Neural cell (in vitro differentiated cells): ENCODE results near the gene HERC2. TPM values are rescaled to one million over a fixed set of nuclear protein-coding genes. Genes with fewer than 3 reads are reported as not detected.

ENCODE experiments used
- H2AFZ ChIP-seq: fragments of 200-600, 300-800 bp; sonication (generic), shearing (Covaris generic); 2 replicates; pipeline ENCODE4 v1.6.0; 2014; ENCODE audit warnings: low read depth, mild to moderate bottlenecking, antibody characterized with exemption, low read length, moderate library complexity
- H3F3A ChIP-seq: fragments of 200-600 bp; shearing (Covaris generic); 2 replicates; pipeline ENCODE4 v1.6.1; 2016; ENCODE audit warnings: mild to moderate bottlenecking, moderate library complexity, mixed read lengths, antibody characterized with exemption, low read length; ENCODE audit not compliant: insufficient read depth, poor library complexity, severe bottlenecking
- H3K27ac ChIP-seq: fragments of 200-600, 300-800 bp; sonication (generic), shearing (Covaris generic); 2 replicates; pipeline ENCODE4 v1.5.1; 2014; ENCODE audit warnings: mild to moderate bottlenecking, low read length, moderate library complexity
- H3K27me3 ChIP-seq: fragments of 300-800, 200-600 bp; sonication (generic), shearing (Covaris generic); 2 replicates; pipeline ENCODE4 v1.6.0; 2014; ENCODE audit warnings: mild to moderate bottlenecking, low read depth, low read length, moderate library complexity; ENCODE audit not compliant: insufficient read depth
- H3K36me3 ChIP-seq: fragments of 300-800, 200-600 bp; sonication (generic), shearing (Covaris generic); 2 replicates; pipeline ENCODE4 v1.5.1; 2014; ENCODE audit warnings: mild to moderate bottlenecking, antibody characterized with exemption, low read length, moderate library complexity; ENCODE audit not compliant: insufficient read depth
- H3K4me2 ChIP-seq: fragments of 300-800, 200-600 bp; sonication (generic), shearing (Covaris generic); 2 replicates; pipeline ENCODE4 v1.6.0; 2014; ENCODE audit warnings: mild to moderate bottlenecking, low read length
- H3K4me3 ChIP-seq: fragments of 300-800, 200-600 bp; sonication (generic), shearing (Covaris generic); 2 replicates; pipeline ENCODE4 v1.5.1; 2014; ENCODE audit warnings: mild to moderate bottlenecking, low read length, moderate library complexity
- H3K79me2 ChIP-seq: fragments of 200-600 bp; shearing (Covaris generic); replicated peaks from 2 replicates; pipeline ENCODE4 v1.6.0; 2014; ENCODE audit warnings: mild to moderate bottlenecking, low read length, moderate library complexity; ENCODE audit not compliant: insufficient read depth
- H3K9ac ChIP-seq: fragments of 300-800, 200-600 bp; sonication (generic), shearing (Covaris generic); 2 replicates; pipeline ENCODE4 v1.6.1; 2016; ENCODE audit warnings: mild to moderate bottlenecking, low read length, mixed read lengths
- H3K9me2 ChIP-seq: fragments of 200-600 bp; shearing (Covaris generic); 2 replicates; pipeline ENCODE4 v1.6.1; 2016; ENCODE audit warnings: mild to moderate bottlenecking, low read length, mixed read lengths; ENCODE audit not compliant: insufficient read depth
- H3K9me3 ChIP-seq: fragments of 200-600, 300-800 bp; sonication (generic), shearing (Covaris generic); 2 replicates; pipeline ENCODE4 v1.6.1; 2016; ENCODE audit warnings: mild to moderate bottlenecking, mixed run types, low read length, moderate library complexity, mixed read lengths
- H4K20me1 ChIP-seq: fragments of 200-600 bp; shearing (Covaris generic); 2 replicates; pipeline ENCODE4 v1.6.1; 2016; ENCODE audit warnings: mild to moderate bottlenecking, mixed run types; ENCODE audit not compliant: insufficient read depth
- EP300 ChIP-seq: fragments of 450-650 bp; conservative IDR thresholded peaks from 2 replicates; pipeline ENCODE4 v1.6.1; 2014; ENCODE audit warnings: antibody characterized with exemption, mild to moderate bottlenecking, moderate library complexity; ENCODE audit not compliant: poor library complexity, severe bottlenecking
- EZH2 ChIP-seq: fragments of 200-600, 300-800 bp; shearing (Covaris generic), sonication (generic); IDR thresholded peaks from 2 replicates; pipeline ENCODE4 v1.6.1; 2014; ENCODE audit warnings: antibody characterized with exemption, low read length, borderline replicate concordance, mild to moderate bottlenecking; ENCODE audit not compliant: insufficient read depth, poor library complexity, severe bottlenecking
- MXI1 ChIP-seq: fragments of 450-650 bp; conservative IDR thresholded peaks from 2 replicates; pipeline ENCODE4 v1.6.1; 2014; ENCODE audit warnings: antibody characterized with exemption, mild to moderate bottlenecking; ENCODE audit not compliant: poor library complexity, severe bottlenecking
- POLR2AphosphoS5 ChIP-seq: IDR thresholded peaks from 2 replicates; pipeline ENCODE4 v1.6.1; 2012
- RAD21 ChIP-seq: fragments of 450-650 bp; conservative IDR thresholded peaks from 2 replicates; pipeline ENCODE4 v1.6.1; 2014; ENCODE audit warnings: antibody characterized with exemption, mild to moderate bottlenecking, moderate library complexity
- SMC3 ChIP-seq: fragments of 450-650 bp; conservative IDR thresholded peaks from 2 replicates; pipeline ENCODE4 v1.6.1; 2014; ENCODE audit warnings: antibody characterized with exemption, mild to moderate bottlenecking, moderate library complexity; ENCODE audit not compliant: poor library complexity
- TAF1 ChIP-seq: IDR thresholded peaks from 2 replicates; pipeline ENCODE4 v1.6.1; 2012; ENCODE audit warnings: low read depth
- polyA plus RNA-seq: library from polyadenylated mRNA; depleted of rRNA; stranded (reverse); fragments of >200 nt; gene quantifications from 2 replicates; pipeline ENCODE4 v1.2.3, GENCODE V29; 2014
- TF ChIP-seq, protein P1 (sequence below): fragments of 450-650 bp; IDR thresholded peaks from 2 replicates; pipeline ENCODE4 v1.5.1; 2014; ENCODE audit warnings: antibody characterized with exemption, mild to moderate bottlenecking, moderate library complexity; ENCODE audit not compliant: poor library complexity, severe bottlenecking
- TF ChIP-seq, protein P2 (sequence below): IDR thresholded peaks from 2 replicates; pipeline ENCODE4 v1.6.1; 2012; ENCODE audit warnings: borderline replicate concordance

HERC2 gene
- polyA plus RNA-seq, 1 donor from 2014 or later: 47.3 TPM

DNA sequence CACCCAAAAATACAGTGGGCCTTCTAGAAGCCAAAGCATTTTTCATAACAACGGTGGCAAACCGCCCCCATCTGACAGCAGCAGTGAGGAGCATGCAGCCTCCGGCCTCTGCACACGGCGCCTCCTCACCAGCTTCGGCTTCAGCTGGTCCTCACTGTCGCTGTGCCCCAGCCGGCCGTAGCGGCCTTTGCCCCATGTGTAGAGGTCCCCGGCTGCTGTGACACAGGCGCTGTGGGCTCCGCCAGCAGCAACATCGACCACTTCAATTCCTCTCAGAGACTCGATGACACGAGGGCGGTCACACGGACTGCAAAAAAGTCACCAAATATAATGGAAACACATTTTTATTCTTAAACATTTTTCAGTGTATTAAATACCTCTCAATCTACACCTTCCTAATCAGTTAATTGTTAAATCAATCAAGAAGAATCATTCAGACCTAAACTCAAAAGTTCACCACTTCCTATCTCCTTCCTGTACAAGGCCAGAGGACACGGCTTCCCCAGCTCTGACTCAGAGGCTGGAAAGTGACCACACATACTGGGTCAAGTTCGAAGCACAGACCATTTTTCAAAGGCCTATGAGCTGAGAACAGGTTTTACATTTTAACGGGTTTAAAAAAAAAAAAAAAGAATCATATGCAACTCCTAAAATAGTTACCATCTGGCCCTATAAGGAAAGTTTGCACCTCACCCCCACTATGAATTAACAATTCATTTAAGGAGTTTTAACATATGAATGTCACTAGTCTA, 189.3 kb downstream of the HERC2 start:
- Histone ChIP-seq H3K27me3 (no peaks in the 10 kb centered on the region), H3K27ac (no peak overlapping the region), H3K4me3 (no peak overlapping the region), H2AFZ (no peak overlapping the region), H3F3A (no peaks in the 10 kb centered on the region), H3K9ac (no peak overlapping the region), H3K9me2 (no peaks in the 10 kb centered on the region), H3K36me3 (no peaks in the 10 kb centered on the region), H3K4me2 (no peak overlapping the region), H3K9me3 (no peaks in the 10 kb centered on the region), H4K20me1 (no peaks in the 10 kb centered on the region), H3K79me2 (no peaks in the 10 kb centered on the region)
- TF ChIP-seq SMC3 (no peak), POLR2AphosphoS5 (no peak), EZH2 (no peak), MXI1 (no peak), RAD21 (no peak), TAF1 (no peak), EP300 (no peak)
- TF ChIP-seq, protein P1, sequence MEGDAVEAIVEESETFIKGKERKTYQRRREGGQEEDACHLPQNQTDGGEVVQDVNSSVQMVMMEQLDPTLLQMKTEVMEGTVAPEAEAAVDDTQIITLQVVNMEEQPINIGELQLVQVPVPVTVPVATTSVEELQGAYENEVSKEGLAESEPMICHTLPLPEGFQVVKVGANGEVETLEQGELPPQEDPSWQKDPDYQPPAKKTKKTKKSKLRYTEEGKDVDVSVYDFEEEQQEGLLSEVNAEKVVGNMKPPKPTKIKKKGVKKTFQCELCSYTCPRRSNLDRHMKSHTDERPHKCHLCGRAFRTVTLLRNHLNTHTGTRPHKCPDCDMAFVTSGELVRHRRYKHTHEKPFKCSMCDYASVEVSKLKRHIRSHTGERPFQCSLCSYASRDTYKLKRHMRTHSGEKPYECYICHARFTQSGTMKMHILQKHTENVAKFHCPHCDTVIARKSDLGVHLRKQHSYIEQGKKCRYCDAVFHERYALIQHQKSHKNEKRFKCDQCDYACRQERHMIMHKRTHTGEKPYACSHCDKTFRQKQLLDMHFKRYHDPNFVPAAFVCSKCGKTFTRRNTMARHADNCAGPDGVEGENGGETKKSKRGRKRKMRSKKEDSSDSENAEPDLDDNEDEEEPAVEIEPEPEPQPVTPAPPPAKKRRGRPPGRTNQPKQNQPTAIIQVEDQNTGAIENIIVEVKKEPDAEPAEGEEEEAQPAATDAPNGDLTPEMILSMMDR: no peak
- TF ChIP-seq, protein P2, sequence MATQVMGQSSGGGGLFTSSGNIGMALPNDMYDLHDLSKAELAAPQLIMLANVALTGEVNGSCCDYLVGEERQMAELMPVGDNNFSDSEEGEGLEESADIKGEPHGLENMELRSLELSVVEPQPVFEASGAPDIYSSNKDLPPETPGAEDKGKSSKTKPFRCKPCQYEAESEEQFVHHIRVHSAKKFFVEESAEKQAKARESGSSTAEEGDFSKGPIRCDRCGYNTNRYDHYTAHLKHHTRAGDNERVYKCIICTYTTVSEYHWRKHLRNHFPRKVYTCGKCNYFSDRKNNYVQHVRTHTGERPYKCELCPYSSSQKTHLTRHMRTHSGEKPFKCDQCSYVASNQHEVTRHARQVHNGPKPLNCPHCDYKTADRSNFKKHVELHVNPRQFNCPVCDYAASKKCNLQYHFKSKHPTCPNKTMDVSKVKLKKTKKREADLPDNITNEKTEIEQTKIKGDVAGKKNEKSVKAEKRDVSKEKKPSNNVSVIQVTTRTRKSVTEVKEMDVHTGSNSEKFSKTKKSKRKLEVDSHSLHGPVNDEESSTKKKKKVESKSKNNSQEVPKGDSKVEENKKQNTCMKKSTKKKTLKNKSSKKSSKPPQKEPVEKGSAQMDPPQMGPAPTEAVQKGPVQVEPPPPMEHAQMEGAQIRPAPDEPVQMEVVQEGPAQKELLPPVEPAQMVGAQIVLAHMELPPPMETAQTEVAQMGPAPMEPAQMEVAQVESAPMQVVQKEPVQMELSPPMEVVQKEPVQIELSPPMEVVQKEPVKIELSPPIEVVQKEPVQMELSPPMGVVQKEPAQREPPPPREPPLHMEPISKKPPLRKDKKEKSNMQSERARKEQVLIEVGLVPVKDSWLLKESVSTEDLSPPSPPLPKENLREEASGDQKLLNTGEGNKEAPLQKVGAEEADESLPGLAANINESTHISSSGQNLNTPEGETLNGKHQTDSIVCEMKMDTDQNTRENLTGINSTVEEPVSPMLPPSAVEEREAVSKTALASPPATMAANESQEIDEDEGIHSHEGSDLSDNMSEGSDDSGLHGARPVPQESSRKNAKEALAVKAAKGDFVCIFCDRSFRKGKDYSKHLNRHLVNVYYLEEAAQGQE: no peak

- TF ChIP-seq SMC3 (no peak), MXI1 (no peak), POLR2AphosphoS5 (no peak), RAD21 (no peak), TAF1 (no peak)
- TF ChIP-seq, protein P2: no peak
- TF ChIP-seq, protein P1: no peak
- Histone ChIP-seq H4K20me1 (no peaks in the 10 kb centered on the region), H3K4me2 (no peak overlapping the region), H3F3A (no peaks in the 10 kb centered on the region), H3K9me2 (no peaks in the 10 kb centered on the region), H3K27ac (no peak overlapping the region), H3K9ac (no peak overlapping the region), H2AFZ (no peak overlapping the region), H3K79me2 (no peaks in the 10 kb centered on the region), H3K36me3 (no peaks in the 10 kb centered on the region), H3K27me3 (no peaks in the 10 kb centered on the region), H3K4me3 (no peak overlapping the region), H3K9me3 (no peaks in the 10 kb centered on the region)
These were observed 190.0 kb downstream of the HERC2 start for GRCh38 chr15:28131946-28132345.
